ENCODE data around the gene TNNT2.

TNNT2 gene

GRCh38 chr1:201311356-201312011, 66.0 kb downstream of the TNNT2 start:
- no peak for DNase-seq (ENCODE audit: low read depth)

- DNase-seq (ENCODE audit: low read depth), result no peak
These were observed 66.5 kb downstream of the TNNT2 start for GRCh38 chr1:201310986-201311355.

GRCh38 chr1:201310251-201310985, 67.1 kb downstream of the TNNT2 start:
- no peak for DNase-seq (ENCODE audit: low read depth)

GRCh38 chr1:201309416-201309815, 68.1 kb downstream of the TNNT2 start:
- no peak for DNase-seq (ENCODE audit: low read depth)
